ES-I3 (cell line): Measurements from ENCODE around the gene GCAT.
A peak's percentile ranks its signal among the peaks of the same experiment; 100 is the strongest.

ENCODE experiments used
- H3K36me3 ChIP-seq: 2 replicates; pipeline ENCODE4 v1.6.1; 2013; ENCODE audit warnings: mild to moderate bottlenecking, low read length, control low read depth, moderate library complexity; ENCODE audit not compliant: insufficient read depth
- H3K4me1 ChIP-seq: 2 replicates; pipeline ENCODE4 v1.6.1; 2013; ENCODE audit warnings: mild to moderate bottlenecking, control low read depth, low read length; ENCODE audit not compliant: insufficient read depth
- H3K9ac ChIP-seq: 2 replicates; pipeline ENCODE4 v1.6.1; 2013; ENCODE audit warnings: low read depth, mild to moderate bottlenecking, low read length, moderate library complexity
- H3K9me3 ChIP-seq: 2 replicates; pipeline ENCODE4 v1.6.1; 2013; ENCODE audit warnings: mild to moderate bottlenecking, low read length, moderate library complexity; ENCODE audit not compliant: control insufficient read depth, insufficient read depth

The GCAT gene

DNA sequence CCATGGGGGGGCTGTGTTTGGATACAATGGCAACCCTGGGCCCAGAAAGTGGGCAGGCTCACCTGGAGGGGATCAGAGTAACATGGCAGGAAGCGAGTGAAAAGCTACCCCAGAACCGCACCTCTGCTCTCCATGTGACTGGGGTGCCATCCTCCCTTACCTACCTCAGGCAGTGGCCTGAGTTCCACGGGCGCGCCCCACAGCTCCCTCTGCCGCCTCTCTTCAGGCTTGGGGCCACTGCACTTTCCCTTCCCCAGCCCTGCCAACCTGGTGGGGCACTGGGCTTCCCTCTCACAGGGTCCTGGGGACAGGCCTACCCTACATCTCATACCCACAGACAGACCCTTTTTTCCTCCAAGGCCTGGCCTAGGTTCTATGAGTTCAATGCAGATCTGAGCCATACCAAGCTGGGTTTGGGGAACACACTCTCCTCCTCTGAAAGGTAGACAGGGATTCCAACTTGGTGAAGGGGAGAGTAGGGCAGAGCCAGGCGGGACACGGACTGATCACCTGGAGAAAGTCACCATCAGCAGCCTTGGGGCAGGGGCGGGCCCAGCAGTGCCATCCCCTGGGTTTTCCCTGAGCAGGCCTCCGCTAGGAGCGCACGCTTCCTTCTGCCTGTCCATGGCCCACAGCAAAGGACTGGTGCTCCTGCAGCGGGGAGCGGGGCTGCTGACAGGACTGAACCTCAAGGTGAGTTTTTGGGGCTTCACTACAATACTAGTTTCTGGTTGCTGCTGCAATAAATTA is 22.5 kb downstream of the GCAT start:
- H3K4me1 ChIP-seq = no peaks in the 10 kb centered on the region
- no peaks in the 10 kb centered on the region for H3K9me3 ChIP-seq
- peaks cover 5% of the 10 kb centered on the region; the same call in 1 of the 2 replicates for H3K36me3 ChIP-seq
- no peak overlapping the region for H3K9ac ChIP-seq

GRCh38 chr22:37831472-37831871 is 23.7 kb downstream of the GCAT start:
- Histone ChIP-seq H3K36me3 (peaks cover 5% of the 10 kb centered on the region; the same call in 1 of the 2 replicates), H3K9ac (no peak overlapping the region), H3K9me3 (no peaks in the 10 kb centered on the region), H3K4me1 (no peaks in the 10 kb centered on the region)

DNA sequence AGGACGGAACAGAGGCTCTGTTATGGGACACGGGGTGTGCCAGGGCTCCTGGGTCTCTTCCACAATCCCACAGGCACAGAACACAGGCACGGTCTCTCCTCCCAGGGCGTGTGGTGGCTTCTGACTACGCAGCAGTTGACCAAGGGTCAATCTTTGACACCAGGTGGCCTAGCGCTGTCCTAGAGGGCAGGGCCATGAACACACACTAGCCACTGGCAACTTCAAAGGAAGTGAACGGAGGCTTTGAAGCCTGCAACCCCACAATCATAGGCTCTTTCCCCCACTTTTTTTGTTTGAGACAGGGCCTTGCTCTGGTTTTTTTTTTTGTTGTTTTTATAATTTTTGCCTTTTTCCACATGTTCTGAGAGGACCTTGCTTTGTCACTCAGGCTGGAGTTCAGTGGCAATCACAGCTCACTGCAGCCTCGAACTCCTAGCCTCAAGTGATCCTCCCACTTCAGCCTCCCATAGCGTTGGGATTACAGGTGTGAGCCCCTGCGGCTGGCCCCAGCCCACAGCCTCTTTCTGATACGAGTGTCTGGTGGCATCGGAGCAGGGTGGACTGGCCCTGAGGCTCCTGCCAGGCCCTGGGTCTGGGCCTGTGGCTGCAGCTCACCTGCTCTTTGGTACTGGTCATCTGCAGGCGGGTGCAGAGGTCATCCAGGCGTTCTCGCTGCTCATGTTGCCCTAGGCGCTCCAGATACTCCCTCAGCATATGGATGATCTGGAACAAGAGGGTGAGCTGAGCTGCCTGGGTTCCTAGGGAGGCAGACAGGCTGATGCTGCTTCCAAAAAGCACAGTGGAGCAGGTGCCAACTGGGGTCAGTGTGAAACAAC is 24.5 kb downstream of the GCAT start:
- Histone ChIP-seq H3K36me3 (peaks cover 5% of the 10 kb centered on the region; the same call in 1 of the 2 replicates), H3K4me1 (no peaks in the 10 kb centered on the region), H3K9me3 (no peaks in the 10 kb centered on the region), H3K9ac (no peak overlapping the region)

DNA sequence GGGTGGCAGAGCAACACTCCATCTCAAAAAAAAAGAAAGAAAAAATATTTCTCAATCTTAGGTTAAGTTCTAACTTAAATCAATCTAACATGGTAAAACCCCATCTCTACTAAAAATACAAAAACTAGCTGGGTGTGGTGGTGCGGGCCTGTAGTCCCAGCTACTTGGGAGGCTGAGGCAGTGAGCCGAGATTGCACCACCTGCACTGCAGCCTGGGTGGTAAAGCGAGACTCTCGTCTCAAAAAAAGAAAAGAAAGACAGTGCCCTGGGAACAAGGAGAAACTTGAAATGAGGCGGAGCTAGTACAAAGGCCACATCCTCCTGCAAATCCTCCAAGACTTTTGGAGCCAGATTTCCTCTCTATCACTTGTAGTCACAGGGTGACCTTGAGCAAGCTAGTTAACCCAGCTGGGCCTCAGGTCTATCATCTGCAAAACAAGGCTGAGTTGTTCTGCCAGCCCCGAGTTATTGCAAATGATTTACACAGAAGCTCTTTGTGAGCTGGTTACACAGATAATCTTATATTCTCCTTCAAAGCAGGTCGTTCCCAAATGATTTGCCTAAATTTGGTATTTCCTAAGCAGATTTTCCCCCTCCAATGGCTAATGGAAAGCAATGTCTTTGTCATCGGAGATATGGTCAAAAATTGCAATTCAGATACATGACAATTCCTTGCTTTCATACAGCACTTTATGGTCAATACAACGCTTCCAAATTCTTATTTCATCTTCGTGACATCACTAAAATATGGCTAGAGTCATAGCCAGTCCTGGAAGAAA is 34.5 kb downstream of the GCAT start:
- H3K9me3 ChIP-seq = peaks cover 4% of the 10 kb centered on the region; the same call in 1 of the 2 replicates
- no peaks in the 10 kb centered on the region for H3K4me1 ChIP-seq
- no peak overlapping the region for H3K9ac ChIP-seq
- peaks cover 5% of the 10 kb centered on the region; the same call in 1 of the 2 replicates for H3K36me3 ChIP-seq

GRCh38 chr22:37843741-37844089 is 36.0 kb downstream of the GCAT start:
- Histone ChIP-seq H3K9ac (peak overlapping the region; percentile 69; the same call in 1 of the 2 replicates), H3K4me1 (no peaks in the 10 kb centered on the region), H3K36me3 (0 out of 2 replicates have a peak, but pooled peaks cover under 1% of the 10 kb centered on the region), H3K9me3 (peaks cover 4% of the 10 kb centered on the region; the same call in 1 of the 2 replicates)

DNA sequence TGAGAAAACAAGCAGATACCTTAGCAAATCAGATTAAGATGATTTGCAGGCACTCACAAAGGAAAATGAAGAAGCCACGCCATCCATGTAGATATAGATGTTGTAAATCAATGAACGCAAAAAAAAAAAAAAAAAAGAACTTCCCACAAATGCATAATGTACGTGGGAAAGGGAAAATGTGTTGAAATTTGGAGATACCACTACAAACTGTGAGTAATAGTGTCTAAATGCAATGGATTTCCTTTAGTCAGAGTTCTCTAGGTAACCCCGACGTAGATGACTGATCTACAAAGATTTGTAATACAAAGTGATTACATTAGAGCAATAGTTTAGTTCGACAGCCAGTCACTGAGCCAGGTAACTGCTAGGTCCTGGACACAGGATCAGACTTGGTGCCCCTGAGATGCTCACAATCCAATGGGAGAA is 37.2 kb downstream of the GCAT start:
- Histone ChIP-seq H3K9me3 (peaks cover 4% of the 10 kb centered on the region; the same call in 1 of the 2 replicates), H3K36me3 (no peaks in the 10 kb centered on the region), H3K4me1 (no peaks in the 10 kb centered on the region), H3K9ac (peak overlapping the region; percentile 69; the same call in 1 of the 2 replicates)

DNA sequence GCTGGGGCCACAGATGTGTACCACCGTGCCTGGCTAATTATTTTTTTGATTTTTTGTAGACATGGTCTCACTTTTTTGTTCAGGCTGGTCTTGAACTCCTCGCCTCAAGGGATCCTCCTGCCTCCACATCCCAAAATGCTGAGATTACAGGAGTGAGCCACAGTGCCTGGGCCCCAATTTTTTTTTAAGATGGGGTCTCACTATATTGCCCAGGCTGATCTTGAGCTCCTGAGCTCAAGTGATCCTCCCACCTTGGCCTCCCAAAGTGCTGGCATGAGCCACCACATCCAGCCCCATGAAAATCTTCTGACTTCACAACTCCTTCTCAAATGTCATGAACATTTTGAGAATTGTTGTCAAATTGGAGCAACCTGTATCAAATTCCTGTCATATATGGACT is 38.7 kb downstream of the GCAT start:
- H3K4me1 ChIP-seq = no peaks in the 10 kb centered on the region
- H3K36me3 ChIP-seq = peaks cover 6% of the 10 kb centered on the region
- H3K9me3 ChIP-seq = peaks cover 4% of the 10 kb centered on the region; the same call in 1 of the 2 replicates
- no peak overlapping the region for H3K9ac ChIP-seq

DNA sequence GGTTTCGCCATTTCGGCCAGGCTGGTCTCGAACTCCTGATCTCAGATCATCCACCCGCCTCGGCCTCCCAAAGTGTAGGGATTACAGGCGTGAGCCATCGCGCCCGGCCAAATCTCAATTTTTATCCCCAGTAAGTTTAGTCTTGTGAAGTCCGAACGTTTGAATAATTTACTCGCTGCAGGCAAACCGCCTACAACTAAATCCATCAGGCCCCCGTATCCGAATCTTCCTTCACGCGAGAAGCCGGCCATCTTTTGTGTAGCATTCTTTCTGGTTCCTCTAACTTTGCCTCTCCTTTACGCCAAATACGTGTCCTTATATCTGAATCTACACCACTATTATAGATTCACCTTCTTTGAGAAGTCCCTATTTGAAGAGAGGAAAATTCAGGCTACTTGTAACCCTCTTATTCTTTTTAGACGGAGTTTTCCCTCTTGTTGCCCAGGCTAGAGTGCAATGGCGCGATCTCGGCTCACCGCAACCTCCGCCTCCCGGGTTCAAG is 40.9 kb downstream of the GCAT start:
- H3K36me3 ChIP-seq = peaks cover 26% of the 10 kb centered on the region

GRCh38 chr22:37849089-37849751 is 41.5 kb downstream of the GCAT start, which contains the start of gene EIF3L:
EIF3L (plus strand) TSS chr22:37849419; CDS start chr22:37849450, 31 bp downstream.
- Histone ChIP-seq H3K9me3 (peaks cover 4% of the 10 kb centered on the region; the same call in 1 of the 2 replicates), H3K4me1 (no peaks in the 10 kb centered on the region), H3K9ac (peak within 1 kb of the TSS; percentile 92), H3K36me3 (peaks cover 29% of the 10 kb centered on the region)

More for the DNA sequence above, 40.9 kb downstream of the GCAT start:
- no peaks in the 10 kb centered on the region for H3K4me1 ChIP-seq
- peaks cover 4% of the 10 kb centered on the region; the same call in 1 of the 2 replicates for H3K9me3 ChIP-seq
- H3K9ac ChIP-seq = peak overlapping the region; percentile 92

DNA sequence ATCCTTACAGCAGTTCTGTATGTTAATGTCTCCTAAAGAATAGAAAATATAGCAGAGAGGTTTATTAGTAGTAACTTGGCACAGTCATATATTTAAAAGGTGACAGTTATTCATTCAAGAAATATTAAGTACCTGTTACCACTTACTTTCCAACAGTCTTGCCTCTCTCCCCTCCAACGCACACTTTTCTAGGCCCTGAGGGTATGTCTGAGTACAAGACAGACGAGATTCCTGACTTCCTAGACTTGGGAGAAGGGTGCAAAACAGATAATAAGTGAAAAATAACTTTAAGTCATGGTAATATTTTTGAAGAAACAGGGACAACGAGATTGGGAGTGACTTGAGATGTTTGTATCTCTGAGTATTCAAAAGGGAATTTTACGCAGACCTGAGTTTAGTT is 43.1 kb downstream of the GCAT start:
- H3K9me3 ChIP-seq = no peaks in the 10 kb centered on the region
- no peaks in the 10 kb centered on the region for H3K4me1 ChIP-seq
- peaks cover 43% of the 10 kb centered on the region for H3K36me3 ChIP-seq
- no peak overlapping the region for H3K9ac ChIP-seq

DNA sequence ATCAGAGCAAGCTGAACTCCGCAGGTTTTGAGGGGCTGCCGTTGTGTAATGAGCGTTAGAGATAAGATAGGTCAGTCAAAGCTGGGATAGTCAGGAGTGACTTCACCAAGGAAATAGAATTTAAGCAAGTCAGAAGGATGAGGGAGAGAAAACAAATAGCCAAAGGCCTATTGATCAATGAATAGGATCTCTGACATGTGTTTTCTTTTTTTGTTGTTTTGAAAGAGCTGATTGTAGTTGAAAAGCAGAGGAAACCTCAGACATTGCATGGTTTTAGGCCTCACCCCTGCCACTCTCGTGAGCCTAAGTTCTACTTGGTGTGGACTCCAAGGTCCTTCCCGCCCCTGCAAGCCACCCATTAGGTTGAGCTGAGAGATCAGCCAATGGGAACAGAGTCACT is 44.7 kb downstream of the GCAT start:
- Histone ChIP-seq H3K9me3 (no peaks in the 10 kb centered on the region), H3K9ac (no peak overlapping the region), H3K36me3 (peaks cover 46% of the 10 kb centered on the region), H3K4me1 (no peaks in the 10 kb centered on the region)

- no peak overlapping the region for H3K9ac ChIP-seq
- no peaks in the 10 kb centered on the region for H3K9me3 ChIP-seq
- peaks cover 59% of the 10 kb centered on the region for H3K36me3 ChIP-seq
- no peaks in the 10 kb centered on the region for H3K4me1 ChIP-seq
These were observed 47.2 kb downstream of the GCAT start for GRCh38 chr22:37854946-37855345.

- H3K9me3 ChIP-seq = no peaks in the 10 kb centered on the region
- no peak overlapping the region for H3K9ac ChIP-seq
- peaks cover 59% of the 10 kb centered on the region for H3K36me3 ChIP-seq
- no peaks in the 10 kb centered on the region for H3K4me1 ChIP-seq
These were observed 47.7 kb downstream of the GCAT start for GRCh38 chr22:37855462-37855861.
